ENCODE results near the gene ZNF830.
"Not testable (repeated sequence)": the region's sequence is repeated elsewhere in the genome, so short reads cannot be mapped to it uniquely, and the experiment has no call there.

ZNF830 gene

GRCh38 chr17:34991606-34992005 is 30.3 kb downstream of the ZNF830 start:
- no peak for DNase-seq

GRCh38 chr17:34993031-34993430 is 31.7 kb downstream of the ZNF830 start:
- no peak for DNase-seq

DNA sequence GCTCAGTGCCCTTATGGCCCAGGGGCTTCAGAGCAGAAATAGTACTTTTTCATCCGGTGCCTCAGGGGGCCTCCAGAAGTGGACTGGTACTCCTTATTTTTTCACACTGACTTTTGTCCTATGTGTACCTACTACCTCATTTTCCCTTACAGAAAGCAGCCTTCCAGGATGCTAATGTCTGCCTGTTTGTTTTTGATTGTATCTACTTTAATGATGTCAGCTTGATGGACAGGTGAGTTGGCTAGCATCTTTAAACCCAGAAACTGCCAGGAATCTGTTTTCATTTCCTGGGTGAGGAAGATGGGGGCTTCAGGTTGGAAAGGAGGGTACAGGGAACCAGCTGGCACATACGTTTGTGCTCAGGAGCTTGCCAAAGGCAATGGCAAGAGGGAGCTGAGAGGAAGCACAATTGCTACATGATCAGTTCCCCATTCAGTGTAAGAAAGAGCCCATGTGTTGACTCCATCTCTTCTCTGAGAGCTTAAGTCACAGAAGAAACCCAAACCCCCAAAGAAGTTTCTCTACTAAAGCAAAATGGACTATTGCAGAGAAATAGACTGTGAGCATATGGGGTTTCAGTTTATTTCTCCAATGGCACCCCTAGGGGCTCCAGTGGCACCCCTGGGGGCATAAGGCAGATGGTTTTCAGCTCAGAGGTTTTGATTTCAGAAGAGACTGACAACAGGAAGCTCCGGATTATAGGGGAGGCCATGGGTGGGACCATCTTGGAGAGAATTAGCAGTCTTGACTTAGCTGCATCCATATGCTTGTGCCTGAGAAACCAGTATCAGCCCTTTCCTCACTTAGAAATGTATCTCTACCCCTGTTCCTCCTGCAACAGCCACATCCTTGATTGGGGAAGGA is 35.3 kb downstream of the ZNF830 start:
- DNase-seq, result no peak

DNA sequence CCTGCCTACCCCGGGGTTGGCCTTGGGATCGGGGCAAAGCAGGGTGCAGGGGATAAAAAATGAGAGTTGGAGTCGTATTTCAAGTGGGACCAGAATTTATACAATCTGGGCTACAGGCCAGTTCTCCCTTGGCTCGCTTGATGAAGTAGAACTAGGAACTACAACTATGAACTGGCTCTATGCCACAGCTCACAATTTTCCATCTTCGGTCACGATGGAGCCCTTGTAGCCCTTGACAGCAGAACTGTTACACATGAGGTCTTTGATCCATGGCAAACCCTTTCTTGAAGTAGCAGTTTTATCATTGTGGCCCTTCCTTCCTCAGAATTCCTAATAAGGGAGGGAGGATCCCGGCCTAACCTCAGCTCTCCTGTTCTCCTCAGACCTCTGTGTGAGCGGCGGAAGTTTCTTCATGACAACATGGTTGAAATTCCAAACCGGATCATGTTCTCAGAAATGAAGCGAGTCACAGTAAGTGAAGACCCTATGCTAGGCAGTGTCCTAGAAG is 36.1 kb downstream of the ZNF830 start:
- DNase-seq, result no peak

- DNase-seq, result no peak
These were observed 36.9 kb downstream of the ZNF830 start for GRCh38 chr17:34998205-34998604.

DNA sequence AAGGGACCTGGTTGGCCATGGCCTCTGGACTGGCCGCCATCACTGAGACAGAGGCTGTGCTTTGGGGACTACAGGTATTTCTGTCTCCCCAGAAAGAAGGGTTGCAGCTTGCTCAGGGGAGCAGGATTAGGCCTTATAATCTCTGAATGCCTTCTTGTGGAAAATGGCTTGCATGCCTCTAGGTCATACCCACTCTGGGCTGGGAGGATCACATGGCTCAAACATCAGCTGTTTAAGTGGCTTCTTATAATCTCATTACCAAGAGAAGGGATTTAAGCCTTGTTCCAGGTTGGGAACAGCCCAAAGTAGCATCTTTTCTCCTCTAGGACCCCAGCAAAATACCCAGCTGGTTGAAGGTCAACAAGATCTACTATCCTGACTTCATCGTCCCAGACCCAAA is 38.1 kb downstream of the ZNF830 start:
- DNase-seq, result no peak

GRCh38 chr17:35000965-35001364 is 39.6 kb downstream of the ZNF830 start:
- not testable (repeated sequence) for DNase-seq

DNA sequence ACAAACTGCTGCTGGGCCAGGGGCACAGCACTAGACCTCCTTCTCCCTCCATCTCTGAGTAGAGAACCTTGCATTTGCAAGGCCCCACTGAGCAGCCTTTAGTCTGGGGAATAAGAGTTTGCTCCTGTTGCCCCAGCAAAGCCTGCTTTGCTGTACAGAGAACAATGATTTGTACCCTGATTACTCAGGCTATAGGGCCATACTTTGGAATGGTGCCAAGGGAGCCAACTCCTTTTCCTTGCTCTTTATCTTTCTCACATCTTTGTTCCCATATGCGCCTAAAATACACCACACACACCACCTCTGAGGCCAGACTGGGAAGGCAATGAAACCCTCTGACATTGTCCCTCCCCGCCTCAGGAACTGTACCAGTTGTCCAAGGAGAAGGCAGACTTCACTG is 40.2 kb downstream of the ZNF830 start:
- DNase-seq, result no peak

DNA sequence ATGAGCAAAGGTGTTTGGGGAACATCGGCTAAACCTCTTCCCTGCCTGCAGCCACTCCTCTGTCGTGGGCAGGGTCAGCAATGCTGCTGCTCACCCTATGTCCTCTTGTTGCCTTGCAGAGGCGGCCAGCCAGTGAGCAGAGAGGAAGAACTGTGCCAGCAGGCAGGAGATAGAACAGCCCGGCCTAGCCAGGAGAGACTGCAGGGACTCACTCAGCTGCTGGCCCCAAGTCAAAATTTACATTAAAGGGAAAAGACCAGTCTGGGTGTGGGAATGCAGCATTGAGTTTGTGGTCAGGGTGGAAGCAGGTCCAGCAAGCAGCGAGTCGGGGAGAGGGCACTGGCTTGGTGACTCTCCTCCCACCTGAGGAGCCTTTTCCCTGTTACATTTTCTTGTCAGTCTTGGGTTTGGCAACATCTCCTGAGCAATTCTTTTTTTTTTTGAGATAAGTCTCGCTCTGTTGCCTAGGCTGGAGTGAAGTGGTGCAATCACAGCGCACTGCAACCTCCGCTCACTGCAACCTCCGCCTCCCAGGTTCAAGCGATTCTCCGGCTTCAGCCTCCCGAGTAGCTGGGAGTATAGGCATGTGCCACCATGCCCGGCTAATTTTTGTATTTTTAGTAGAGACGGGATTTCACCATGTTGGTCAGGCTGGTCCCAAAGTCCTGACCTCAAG is 41.7 kb downstream of the ZNF830 start:
- no peak for DNase-seq

DNA sequence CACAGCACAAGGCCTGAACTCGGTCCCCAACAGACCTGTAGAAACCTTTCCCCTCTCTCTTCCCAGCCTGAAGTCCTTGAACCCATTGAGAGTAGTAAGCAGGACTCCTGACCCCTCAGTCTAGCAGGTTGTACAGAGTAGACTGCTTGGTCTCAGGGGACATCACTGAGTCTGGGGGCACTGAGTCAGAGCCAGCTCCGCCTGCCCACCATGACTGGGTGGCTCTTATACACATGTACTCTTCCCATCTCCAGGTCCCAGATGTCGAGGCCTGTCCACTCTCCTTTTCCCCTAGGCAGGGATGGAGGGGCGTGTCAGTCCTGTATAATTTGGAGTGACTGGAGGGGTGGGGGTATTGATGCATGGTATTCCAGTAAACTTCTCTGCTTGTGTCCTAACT is 42.4 kb downstream of the ZNF830 start:
- no peak for DNase-seq

DNA sequence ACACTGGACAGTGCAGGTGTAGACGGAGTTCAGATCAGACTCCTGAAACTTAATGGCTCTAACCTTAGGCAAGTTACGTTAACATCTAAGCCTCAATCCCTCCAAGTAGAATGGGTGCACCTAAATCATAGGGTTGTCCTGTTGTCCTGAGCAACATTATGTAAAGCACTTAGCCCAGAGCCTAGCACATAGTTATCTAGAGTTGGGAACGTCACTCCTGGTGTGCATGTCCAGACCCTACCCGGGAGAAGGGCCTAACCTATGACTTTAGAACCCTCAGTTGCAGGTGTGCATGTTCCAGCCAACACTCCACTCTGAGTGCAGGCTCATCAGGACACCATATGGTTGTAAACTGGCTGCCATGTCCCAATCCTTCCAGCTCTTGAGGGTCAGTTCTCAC is 45.0 kb downstream of the ZNF830 start:
- DNase-seq, result no peak

- no peak for DNase-seq
These were observed 45.6 kb downstream of the ZNF830 start for GRCh38 chr17:35006961-35007360.

DNA sequence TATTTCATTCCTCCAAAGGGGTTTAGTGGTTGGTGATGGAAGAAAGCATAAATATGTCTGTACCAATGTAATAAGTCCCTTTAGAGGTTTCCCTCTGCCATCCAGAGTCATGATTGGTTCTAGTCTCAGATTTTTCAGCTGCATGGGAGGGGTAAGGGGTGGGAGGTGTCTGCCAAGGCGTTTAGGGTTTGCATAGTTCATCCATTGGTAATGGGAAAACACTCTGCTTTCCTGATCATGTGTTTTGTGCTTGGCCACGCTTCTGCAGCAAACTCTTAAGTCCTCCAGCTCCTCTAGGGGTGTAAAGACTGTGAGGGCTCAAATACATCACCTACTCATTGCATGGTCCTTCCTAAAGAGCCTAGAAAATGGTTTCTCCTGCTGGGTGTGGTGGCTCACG is 48.8 kb downstream of the ZNF830 start:
- DNase-seq, result no peak

DNA sequence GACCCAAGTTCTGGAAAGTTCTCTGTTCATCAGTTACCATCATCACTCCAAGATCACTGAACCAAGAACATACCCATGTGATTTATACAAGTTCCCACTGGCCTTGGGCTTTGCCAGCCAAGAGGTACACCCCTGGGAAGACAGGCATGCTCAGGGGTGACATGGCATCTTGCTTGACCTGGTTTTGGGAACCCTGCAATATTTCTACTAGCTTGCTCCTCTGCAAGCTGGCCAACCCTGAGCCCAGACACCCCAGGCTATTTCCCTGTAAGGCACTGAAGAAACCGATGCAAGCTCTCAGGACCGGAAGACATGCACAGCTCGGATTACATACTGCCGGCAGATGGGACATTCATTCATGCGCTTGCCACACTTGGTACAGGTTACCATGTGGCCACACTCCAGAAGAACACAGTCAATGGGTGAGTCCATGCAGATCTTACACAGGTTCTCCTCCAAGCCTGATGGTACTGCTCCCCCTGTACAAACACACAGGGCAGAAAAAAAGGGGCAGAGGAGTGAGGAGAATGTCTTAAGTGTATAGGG is 50.4 kb downstream of the ZNF830 start:
- no peak for DNase-seq
